Kasumi-1 (cell line): ENCODE results near the gene MYH9.
"Not testable (repeated sequence)": the region's sequence is repeated elsewhere in the genome, so short reads cannot be mapped to it uniquely, and the experiment has no call there.

Experiments
- DNase-seq, 2 experiments: peaks; one replicate each; lab custom pipeline; 2025; lab: John Stamatoyannopoulos, UW

The MYH9 gene

DNA sequence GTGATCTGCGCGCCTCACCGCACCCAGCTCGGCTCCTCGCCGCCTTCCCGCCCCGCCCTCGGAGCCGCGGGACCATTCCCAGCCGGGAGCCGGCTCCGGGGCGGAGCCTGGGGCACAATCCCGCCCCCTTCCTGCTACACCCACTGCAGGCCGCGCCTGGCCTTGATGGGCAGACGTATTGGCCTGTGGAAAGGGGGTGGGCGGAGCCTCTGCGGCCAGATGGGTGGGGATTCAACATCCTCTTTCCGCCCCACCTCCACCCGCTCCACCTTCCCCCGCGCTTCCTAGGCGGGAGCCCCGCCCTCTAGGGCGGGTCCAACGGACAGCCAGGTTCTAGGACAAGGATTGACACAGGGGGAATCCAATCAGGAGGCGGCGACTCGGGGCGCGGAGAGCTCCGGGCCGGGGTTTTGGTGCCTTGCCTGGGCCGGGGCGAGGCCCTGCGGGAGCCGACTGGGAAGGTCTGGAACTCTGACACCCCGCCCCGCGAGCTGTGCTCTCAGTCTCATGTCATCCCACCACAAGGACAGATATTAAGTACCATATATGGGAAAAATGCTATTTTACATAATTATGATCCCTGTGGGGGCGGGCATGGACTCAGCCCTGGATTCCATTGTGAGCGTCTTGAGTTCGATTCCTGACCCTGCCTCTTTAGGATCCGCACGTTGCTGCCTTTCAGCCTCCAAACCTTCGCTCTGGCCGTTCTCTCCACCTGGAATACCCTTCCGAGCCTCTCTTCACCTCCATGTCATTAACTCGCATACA is at the start of gene MYH9:
Gene MYH9, minus strand, starts transcription at position 9 of the 768 bp plus-strand sequence. CDS start 38,731 bp downstream, outside the sequence.
- peak; percentile 98 to 100 for DNase-seq

GRCh38 chr22:36435516-36436415 is 48.0 kb upstream of the MYH9 start:
- no peak for DNase-seq

DNA sequence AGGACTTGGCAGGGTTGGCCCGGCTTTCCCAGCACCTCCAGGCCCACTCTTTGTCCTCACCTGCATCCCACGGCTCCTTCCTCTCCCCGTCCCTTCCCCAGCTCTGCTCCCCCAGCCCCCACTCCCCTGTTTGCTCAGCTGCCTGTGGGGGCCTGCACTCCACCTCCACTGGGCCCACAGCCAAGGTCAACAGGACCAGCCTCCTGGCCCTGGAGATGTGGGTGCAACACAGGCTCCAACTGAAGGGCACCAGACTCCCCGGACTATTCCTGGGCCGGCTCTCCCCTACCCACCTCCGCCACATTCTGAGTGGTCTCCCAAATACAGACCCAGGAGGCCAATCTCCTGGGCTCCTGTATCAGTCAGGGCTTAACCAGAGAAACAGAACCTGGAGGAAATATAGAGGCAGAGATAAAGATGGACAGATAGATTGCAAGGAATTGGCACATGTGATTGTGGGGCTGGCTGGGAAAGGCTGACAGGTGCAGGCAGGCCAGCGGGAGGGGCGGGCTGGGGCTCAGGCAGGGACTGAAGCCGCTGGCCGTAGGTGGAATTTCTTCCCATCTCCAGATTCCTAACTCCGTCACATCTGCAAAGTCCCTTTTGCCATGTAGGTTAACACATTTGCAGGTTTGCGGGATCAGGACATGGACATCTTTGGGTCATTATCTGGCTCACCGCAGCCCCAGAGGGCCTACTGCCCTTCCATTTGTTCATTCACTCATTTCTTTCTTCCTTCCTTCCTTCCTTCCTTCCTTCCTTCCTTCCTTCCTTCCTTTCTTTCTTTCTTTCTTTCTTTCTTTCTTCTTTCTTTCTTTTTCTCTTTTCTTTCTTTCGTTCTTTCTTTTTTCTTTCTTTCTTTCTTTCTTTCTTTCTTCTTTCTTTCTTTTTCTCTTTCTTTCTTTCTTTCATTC is 45.8 kb upstream of the MYH9 start:
- DNase-seq = no peak

GRCh38 chr22:36432592-36433317 is 45.0 kb upstream of the MYH9 start:
- no peak for DNase-seq

DNA sequence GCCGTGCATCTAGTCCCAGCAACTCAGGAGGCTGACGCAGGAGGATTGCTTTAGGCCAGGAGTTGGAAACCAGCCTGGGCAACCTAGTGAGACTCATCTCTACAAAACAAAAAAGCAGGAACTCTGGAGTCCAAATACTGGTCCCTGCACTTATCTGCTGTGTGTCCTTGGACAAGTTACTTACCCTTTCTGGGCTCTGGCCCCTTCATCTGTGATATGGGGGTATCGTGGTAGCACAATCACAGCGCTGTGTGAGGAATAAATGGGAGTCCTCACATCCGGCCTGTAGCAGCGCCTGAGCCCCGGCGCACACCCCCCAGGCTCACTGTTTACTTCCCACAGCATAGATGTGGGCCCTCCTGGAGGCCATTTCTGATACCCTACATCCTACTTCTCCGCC is 44.2 kb upstream of the MYH9 start:
- DNase-seq = no peak

DNA sequence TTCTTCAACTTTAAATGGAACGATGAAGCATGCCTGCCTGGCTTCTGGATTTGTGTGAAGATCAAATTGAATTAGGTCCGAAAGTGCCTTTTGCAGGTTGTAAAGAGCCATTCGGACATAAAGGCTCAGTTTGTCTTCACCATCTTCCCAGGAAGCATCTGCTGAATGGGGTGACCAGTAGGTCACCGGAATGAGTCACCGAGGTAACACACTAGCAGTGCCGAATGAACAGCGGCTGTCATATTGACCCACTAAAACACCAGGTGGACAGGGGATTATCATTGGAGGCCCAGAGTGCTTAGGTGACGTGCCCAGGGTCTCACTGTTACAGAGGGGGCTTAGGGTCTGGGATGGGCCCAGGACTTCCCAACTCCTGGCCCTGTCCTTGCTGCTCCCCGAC is 43.1 kb upstream of the MYH9 start:
- no peak for DNase-seq

DNA sequence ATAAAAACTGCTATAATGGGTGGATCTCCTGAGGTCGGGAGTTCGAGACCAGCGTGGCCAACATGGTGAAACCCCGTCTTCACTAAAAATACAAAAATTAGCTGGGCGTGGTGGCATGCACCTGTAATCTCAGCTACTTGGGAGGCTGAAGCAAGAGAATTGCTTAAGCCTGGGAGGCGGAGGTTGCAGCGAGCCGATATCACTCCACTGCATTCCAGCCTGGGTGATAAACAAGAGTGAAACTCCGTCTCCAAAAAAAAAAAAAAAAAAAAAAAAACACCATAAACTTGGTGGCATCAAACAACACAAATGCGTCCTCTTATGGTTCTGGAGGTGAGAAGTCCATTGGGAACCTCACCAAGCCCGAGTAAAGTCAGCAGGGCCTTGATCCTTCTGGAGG is 40.2 kb upstream of the MYH9 start:
- not testable (repeated sequence) for DNase-seq

- no peak for DNase-seq
These were observed 38.3 kb upstream of the MYH9 start for GRCh38 chr22:36425977-36426523.

GRCh38 chr22:36424901-36425579 is 37.3 kb upstream of the MYH9 start:
- no peak for DNase-seq

DNA sequence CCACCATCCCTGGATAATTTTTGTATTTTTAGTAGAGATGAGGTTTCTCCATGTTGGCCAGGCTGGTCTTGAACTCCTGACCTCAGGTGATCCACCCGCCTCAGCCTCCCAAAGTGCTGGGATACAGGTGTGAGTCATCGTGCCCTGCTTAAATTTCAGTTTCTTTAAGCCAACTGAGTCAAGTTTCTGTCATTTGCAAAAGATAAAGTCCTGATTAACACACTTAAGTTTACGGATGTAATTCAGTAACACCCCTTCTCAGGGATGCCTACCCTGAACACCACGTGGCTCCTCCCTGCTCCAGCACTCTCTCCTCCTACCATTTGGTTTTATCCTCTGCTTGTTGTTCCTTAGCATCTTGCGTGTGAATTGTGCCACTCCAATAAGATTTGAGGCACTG is 36.7 kb upstream of the MYH9 start:
- DNase-seq = not testable (repeated sequence)

- peak; percentile 29 to 32 for DNase-seq
These were observed 36.0 kb upstream of the MYH9 start for GRCh38 chr22:36423461-36424404.

DNA sequence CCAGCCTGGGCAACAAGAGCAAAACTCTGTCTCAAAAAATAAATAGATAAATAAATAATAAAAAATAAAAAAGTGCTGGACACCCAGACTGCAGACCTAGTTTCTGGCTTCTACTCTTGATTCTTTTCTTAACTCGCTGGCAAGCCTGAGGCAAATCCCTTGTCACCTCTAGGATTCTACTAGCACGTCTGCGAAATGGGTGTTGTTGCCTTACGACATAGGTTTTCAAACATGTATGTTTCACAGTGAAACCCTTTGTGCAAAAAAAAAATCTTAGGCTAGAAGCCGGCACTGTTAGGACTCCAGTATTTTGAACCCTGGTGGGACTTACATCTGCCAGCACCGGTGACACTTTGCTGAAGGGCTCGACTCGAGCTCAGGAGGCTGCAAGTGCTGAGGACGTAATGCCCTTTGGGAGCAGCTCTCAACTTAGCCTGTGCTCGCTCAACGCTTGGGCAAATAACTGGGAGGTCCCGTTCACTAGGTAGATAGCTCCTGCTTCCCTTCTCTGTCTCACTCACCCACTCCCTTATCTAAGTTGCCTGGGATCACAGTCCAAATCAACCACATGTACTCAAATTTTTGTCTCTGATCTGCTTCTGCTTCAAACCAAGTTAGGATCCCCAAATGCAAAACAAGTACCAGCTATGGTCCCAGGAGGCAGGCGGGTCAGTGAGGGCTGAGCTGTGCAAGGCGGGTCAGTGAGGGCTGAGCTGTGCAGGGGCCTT is 34.7 kb upstream of the MYH9 start:
- no peak for DNase-seq

DNA sequence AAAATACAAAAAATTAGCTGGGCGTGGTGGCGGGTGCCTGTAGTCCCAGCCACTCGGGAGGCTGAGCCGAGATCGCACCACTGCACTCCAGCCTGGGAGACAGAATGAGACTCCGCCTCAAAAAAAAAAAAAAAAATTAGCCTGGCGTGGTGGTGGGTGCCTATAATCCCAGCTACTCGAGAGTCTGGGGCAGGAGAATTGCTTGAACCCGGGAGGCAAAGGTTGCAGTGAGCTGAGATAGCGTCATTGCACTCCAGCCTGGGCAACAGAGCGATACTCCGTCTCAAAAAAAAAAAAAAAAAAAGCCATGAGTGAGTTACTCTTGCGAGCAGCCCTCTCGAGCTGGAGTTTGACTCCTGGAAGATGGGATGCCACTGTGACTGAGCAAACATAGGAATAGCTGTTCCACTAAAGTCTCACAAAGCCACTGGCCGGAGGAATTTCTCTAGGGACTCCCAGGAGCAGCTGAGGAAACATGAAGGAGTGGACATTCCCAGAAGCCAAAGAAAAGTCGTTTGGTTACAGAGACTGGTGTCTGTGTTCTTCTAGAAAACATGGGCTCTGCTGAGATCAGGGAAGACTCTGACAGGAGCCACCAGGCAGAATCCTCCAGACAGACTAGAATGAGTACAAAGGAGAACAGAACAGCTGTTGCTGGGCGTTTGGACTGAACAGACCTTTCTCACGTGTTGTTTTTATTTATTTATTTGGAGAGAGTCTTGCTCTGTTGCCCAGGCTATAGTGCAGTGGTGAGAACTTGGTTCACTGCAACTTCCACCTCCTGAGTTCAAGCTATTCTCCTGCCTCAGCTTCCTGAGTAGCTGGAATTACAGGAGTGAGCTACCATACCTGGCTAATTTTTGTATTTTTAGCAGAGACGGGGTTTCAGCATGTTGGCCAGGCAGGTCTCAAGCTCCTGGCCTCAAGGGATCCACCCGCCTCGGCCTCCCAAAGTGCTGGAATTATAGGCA is 32.4 kb upstream of the MYH9 start:
- no peak for DNase-seq

DNA sequence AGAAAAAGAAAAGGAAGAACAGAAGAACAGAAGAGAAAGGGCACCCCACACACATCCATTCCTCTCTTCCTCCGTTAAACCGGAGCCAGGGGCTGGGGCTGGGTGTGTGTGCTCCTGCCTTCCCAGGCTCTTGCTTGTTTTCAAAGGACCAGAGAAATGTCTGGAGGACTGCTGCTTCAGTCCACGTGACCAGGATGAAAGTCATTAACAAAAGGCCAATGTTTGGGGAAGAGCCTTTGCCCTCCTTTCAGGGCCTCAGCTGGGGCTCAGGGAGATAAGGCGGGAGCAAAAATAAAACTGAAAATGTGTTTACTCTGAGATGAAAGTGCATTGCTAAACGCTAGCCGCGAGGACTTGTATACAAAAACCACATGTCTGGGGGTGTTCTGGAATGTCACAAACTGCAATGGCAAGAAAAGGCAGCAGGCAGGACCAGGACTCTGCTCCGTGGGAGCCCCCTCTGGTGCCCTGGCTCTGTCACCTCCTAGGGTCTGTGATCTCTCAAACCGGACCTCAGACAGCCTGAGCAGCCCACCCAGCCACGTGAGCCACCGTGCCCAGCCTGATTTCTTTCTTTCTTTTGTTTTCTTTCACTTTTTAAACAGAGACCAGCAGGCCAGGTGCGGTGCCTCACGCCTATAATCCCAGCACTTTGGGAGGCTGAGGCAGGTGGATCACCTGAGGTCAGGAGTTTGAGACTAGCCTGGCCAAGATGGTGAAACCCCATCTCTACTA is 31.6 kb upstream of the MYH9 start:
- DNase-seq = no peak

DNA sequence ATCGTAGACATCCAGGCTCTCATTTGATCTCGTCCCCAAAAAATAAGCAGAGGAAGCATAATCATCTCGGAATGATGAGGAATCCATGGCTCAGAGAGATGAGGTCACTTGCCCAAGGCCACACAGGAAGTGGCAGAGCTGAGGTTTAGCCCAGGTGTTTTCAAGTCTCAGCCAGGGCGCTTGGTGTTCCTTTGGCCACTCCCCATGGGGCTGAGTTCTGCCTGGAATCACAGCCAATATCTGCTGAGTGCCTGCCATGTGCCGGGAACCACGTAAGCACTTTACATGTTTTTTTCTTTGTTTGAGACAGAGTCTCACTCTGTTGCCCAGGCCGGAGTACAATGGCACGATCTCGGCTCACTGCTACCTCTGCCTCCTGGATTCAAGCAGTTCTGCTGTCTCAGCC is 29.5 kb upstream of the MYH9 start:
- no peak for DNase-seq

DNA sequence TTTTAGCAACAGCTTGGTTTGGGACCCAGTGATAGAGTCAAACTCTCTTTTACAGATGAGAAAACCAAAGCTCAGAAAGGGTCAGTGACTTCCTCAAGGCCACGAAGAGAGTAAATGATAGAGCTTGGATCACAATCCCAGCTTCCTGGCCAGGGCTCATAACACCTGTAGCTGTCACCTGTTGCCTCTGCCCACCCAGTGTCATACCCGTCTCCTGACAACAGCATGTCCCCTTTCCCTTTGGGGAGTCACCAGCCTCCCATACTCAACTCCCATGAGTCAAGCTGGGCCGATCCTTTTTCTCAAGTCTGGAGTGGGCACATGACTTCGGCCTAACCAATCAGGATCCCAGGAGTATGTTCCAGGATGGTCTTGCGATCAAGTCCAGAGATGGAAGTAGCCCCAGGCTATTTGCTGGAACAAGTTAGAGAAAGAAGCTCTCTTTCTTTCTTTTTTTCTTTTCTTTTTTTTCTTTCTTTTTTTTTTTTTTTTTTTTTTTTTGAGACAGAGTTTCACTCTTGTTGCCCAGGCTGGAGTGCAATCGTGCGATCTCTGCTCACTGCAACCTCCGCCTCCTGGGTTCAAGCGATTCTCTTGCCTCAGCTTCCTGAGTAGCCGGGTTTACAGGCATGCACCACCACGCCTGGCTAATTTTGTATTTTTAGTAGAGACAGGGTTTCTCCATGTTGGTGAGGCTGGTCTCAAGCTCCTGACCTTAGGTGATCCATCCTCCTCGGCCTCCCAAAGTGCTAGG is 27.8 kb upstream of the MYH9 start:
- DNase-seq = no peak
